GM12878 (cell line): ENCODE data around the gene MPZL3. TPM values are rescaled to one million over a fixed set of nuclear protein-coding genes. Genes with fewer than 3 reads are reported as not detected.

Source experiments
- ATF2 ChIP-seq: IDR thresholded peaks from 2 replicates; pipeline ENCODE4 v1.6.1; 2012; ENCODE audit warnings: low read length, inconsistent platforms
- CHD1 ChIP-seq: IDR thresholded peaks from 2 replicates; pipeline ENCODE4 v1.6.1; 2012; ENCODE audit warnings: low read depth, low read length, improper control_type of control experiment
- E2F8 ChIP-seq: fragments of 450-650 bp; IDR thresholded peaks from 2 replicates; pipeline ENCODE4 v1.6.1; 2018; ENCODE audit warnings: mild to moderate bottlenecking, low read depth, moderate library complexity; ENCODE audit not compliant: partially characterized antibody
- EED ChIP-seq: sonication (generic); IDR thresholded peaks from 2 replicates; pipeline ENCODE4 v1.6.1; 2016; ENCODE audit warnings: antibody characterized with exemption, low read depth
- ETV6 ChIP-seq, 2 experiments: fragments of 450-650 bp in 1 of 2; IDR thresholded peaks in 1 of 2; conservative IDR thresholded peaks in 1 of 2; 2 replicates each; pipeline ENCODE4 v1.6.1; 2014; ENCODE audit warnings: antibody characterized with exemption in 1 of 2, borderline replicate concordance in 1 of 2, low read depth in 1 of 2, mild to moderate bottlenecking in 1 of 2, moderate library complexity in 1 of 2
- GABPA ChIP-seq: IDR thresholded peaks from 2 replicates; pipeline ENCODE4 v1.6.1; 2014; ENCODE audit warnings: antibody characterized with exemption, low read depth, mild to moderate bottlenecking, inconsistent platforms
- GATAD2B ChIP-seq: fragments of 450-650 bp; conservative IDR thresholded peaks from 2 replicates; pipeline ENCODE4 v1.6.1; 2017; ENCODE audit warnings: low read depth, mild to moderate bottlenecking, moderate library complexity
- KDM1A ChIP-seq: fragments of 200-600 bp; sonication (generic); IDR thresholded peaks from 2 replicates; pipeline ENCODE4 v1.6.1; 2016; ENCODE audit warnings: borderline replicate concordance
- MYB ChIP-seq: fragments of 150-350 bp; IDR thresholded peaks from 2 replicates; pipeline ENCODE4 v1.6.1; 2014; ENCODE audit warnings: mild to moderate bottlenecking, low read depth, low read length, borderline replicate concordance
- NFYB ChIP-seq: IDR thresholded peaks from 2 replicates; pipeline ENCODE4 v1.6.1; 2011; ENCODE audit warnings: low read depth, mild to moderate bottlenecking, low read length, improper control_type of control experiment, moderate library complexity; ENCODE audit not compliant: insufficient read depth
- NR2C2 ChIP-seq: IDR thresholded peaks from 2 replicates; pipeline ENCODE4 v1.6.1; 2011; ENCODE audit warnings: borderline replicate concordance, low read depth; ENCODE audit not compliant: control insufficient read depth, insufficient read length
- PBX3 ChIP-seq: IDR thresholded peaks from 2 replicates; pipeline ENCODE4 v1.6.1; 2011; ENCODE audit warnings: mild to moderate bottlenecking, low read depth, low read length, moderate library complexity; ENCODE audit not compliant: insufficient replicate concordance
- RAD51 ChIP-seq: fragments of 450-650 bp; IDR thresholded peaks from 2 replicates; pipeline ENCODE4 v1.6.1; 2016; ENCODE audit warnings: moderate library complexity, mild to moderate bottlenecking, inconsistent platforms
- SKIL ChIP-seq: fragments of 450-650 bp; IDR thresholded peaks from 2 replicates; pipeline ENCODE4 v1.6.1; 2017; ENCODE audit warnings: mild to moderate bottlenecking, low read depth, inconsistent platforms; ENCODE audit not compliant: poor library complexity, severe bottlenecking
- SMAD5 ChIP-seq: IDR thresholded peaks from 2 replicates; pipeline ENCODE4 v1.6.1; 2016; ENCODE audit warnings: antibody characterized with exemption, low read depth
- SP1 ChIP-seq: IDR thresholded peaks from one replicate; pipeline ENCODE4 v1.6.1; 2011; ENCODE audit warnings: low read depth, low read length
- TCF3 ChIP-seq: IDR thresholded peaks from 2 replicates; pipeline ENCODE4 v1.6.1; 2012; ENCODE audit warnings: low read depth, mild to moderate bottlenecking, low read length, borderline replicate concordance; ENCODE audit not compliant: insufficient read depth
- WRNIP1 ChIP-seq: IDR thresholded peaks from 2 replicates; pipeline ENCODE4 v1.6.1; 2011; ENCODE audit warnings: low read depth, low read length, improper control_type of control experiment, borderline replicate concordance
- ZNF217 ChIP-seq: fragments of 450-650 bp; IDR thresholded peaks from 2 replicates; pipeline ENCODE4 v1.6.1; 2017; ENCODE audit warnings: antibody characterized with exemption, mild to moderate bottlenecking
- ZNF24 ChIP-seq: fragments of 450-650 bp; IDR thresholded peaks from 2 replicates; pipeline ENCODE4 v1.6.1; 2017; ENCODE audit warnings: antibody characterized with exemption, mild to moderate bottlenecking
- polyA plus RNA-seq, 11 experiments: library from polyadenylated mRNA; depleted of rRNA in 4 of 11; unstranded in 6 of 11; stranded (reverse) in 5 of 11; fragments of >200 nt; fragmentation: Nextera tagmentation in 4 of 11; fragmentation: Illumina TruSeq in 1 of 11; extraction: Ambion mirVana in 4 of 11; extraction: Trizol in 1 of 11; gene quantifications; 1 replicate in 1 of 11; 2 replicates in 10 of 11; pipeline versions ENCODE4 v1.2.1 to v1.2.3, GENCODE V29; 2011 to 2016; ENCODE audit warnings: inconsistent platforms in 2 of 11, missing spikeins in 2 of 11, low read depth in 1 of 11
- total RNA-seq, 4 experiments: library from RNA; depleted of rRNA in 3 of 4; stranded (reverse); fragments of >200 nt in 3 of 4; fragmentation: Illumina TruSeq in 1 of 4; extraction: Trizol in 1 of 4; gene quantifications; 2 replicates each; pipeline versions ENCODE4 v1.2.1 to v1.2.3, GENCODE V29; 2013 to 2021

MPZL3 gene
- total and polyA plus RNA-seq, 10 of the 15 experiments (the other 5 are each of a cell fraction or from before 2014, with no cell fraction given), result 2.1 to 7.5 (median 6.2) TPM

- 0 out of 2 replicates have a peak, but pooled peaks have one; percentile 70 for TF ChIP-seq CHD1
- TF ChIP-seq ZNF24, result no peak
- peak; percentile 44 for TF ChIP-seq SKIL
- TF ChIP-seq MYB, result no peak
- no peak for TF ChIP-seq WRNIP1
- peak; percentile 61 for TF ChIP-seq ATF2
- peak; percentile 67; the same call in 1 of the 2 replicates for TF ChIP-seq ZNF217
- TF ChIP-seq SMAD5, result no peak
- TF ChIP-seq KDM1A, result no peak
- peak; percentile 82 for TF ChIP-seq GATAD2B
- no peak for TF ChIP-seq NR2C2
- peak; percentile 97 for TF ChIP-seq GABPA
- TF ChIP-seq NFYB, result no peak
- peak in 1 of 2 experiments; percentile 79; a peak in 2 of 4 replicates for TF ChIP-seq ETV6 (conservative IDR thresholded peaks at IDR 0.05 in 1 of 2, IDR thresholded peaks at IDR 0.05 in 1 of 2; ENCODE audit: borderline replicate concordance in 1 of 2, low read depth in 1 of 2)
- TF ChIP-seq EED, result 0 out of 2 replicates have a peak, but pooled peaks have one; percentile 26
- TF ChIP-seq RAD51, result peak; percentile 18; the same call in 1 of the 2 replicates
- TF ChIP-seq PBX3, result no peak
- TF ChIP-seq TCF3, result 0 out of 2 replicates have a peak, but pooled peaks have one; percentile 48
- no peak for TF ChIP-seq SP1
- peak; percentile 92 for TF ChIP-seq E2F8
Observed at GRCh38 chr11:118251858-118252652, at the start of gene MPZL3 (continued).
